Lung (tissue), 12 donors: ENCODE data around the gene KCNIP2. TPM values are rescaled to one million over a fixed set of nuclear protein-coding genes. Genes with fewer than 3 reads are reported as not detected.

Experiments
- ATAC-seq: fragments of 200-7000 bp; cut with Tn5 transposase; one replicate; pipeline ENCODE4 v1.9.1; 2020; ENCODE audit warnings: moderate number of reproducible peaks; ENCODE audit not compliant: insufficient read depth, low FRiP score
- DNase-seq, 3 donors: peaks; one replicate each; pipeline ENCODE4 v3.0.0-alpha.2; 2013 to 2017
- H3K27ac ChIP-seq, 2 donors: one replicate each; pipeline ENCODE4 v1.5.1; 2013; ENCODE audit warnings: mild to moderate bottlenecking in 2 of 2, moderate library complexity in 2 of 2, control low read depth in 1 of 2, inconsistent platforms in 1 of 2, low read depth in 1 of 2, low read length in 1 of 2
- H3K27me3 ChIP-seq, 3 donors: one replicate each; pipeline ENCODE4 v1.5.1; 2013; ENCODE audit warnings: low read length in 2 of 3; ENCODE audit not compliant: control insufficient read depth in 3 of 3, insufficient read depth in 3 of 3
- H3K36me3 ChIP-seq, 4 donors: one replicate each; pipeline ENCODE4 v1.5.1; 2013; ENCODE audit warnings: low read length in 4 of 4, mild to moderate bottlenecking in 1 of 4, moderate library complexity in 1 of 4; ENCODE audit not compliant: control insufficient read depth in 4 of 4, insufficient read depth in 4 of 4
- H3K4me1 ChIP-seq, 5 donors: one replicate each; pipeline ENCODE4 v1.5.1; 2013; ENCODE audit warnings: low read length in 5 of 5, mild to moderate bottlenecking in 2 of 5, moderate library complexity in 1 of 5; ENCODE audit not compliant: control insufficient read depth in 5 of 5, insufficient read depth in 5 of 5
- H3K4me3 ChIP-seq: one replicate; pipeline ENCODE4 v1.5.1; 2013; ENCODE audit warnings: mild to moderate bottlenecking, control low read depth, moderate library complexity
- H3K9ac ChIP-seq, 2 donors: one replicate each; pipeline ENCODE4 v1.5.1; 2013; ENCODE audit warnings: low read length in 2 of 2, control low read depth in 1 of 2; ENCODE audit not compliant: insufficient read depth in 1 of 2
- H3K9me3 ChIP-seq, 4 donors: one replicate each; pipeline ENCODE4 v1.5.1; 2013; ENCODE audit warnings: low read length in 3 of 4, mild to moderate bottlenecking in 1 of 4, moderate library complexity in 1 of 4; ENCODE audit not compliant: control insufficient read depth in 4 of 4, insufficient read depth in 3 of 4
- WGBS, 2 donors: extraction: QIAGEN DNeasy Blood & Tissue Kit; methylation state at CpG; one replicate each; pipeline ENCODE4 v1.1.7; 2013; 5-methylcytosine and 5-hydroxymethylcytosine counted together
- polyA plus RNA-seq, 2 donors: library from polyadenylated mRNA; stranded (reverse); fragments of 200-250 nt; gene quantifications; one replicate each; pipeline ENCODE4 v1.2.1, GENCODE V29; 2013
- total RNA-seq, 2 donors: library from RNA; depleted of rRNA in 1 of 2; stranded (reverse); fragments of >200 nt in 1 of 2; gene quantifications; one replicate each; pipeline ENCODE4 v1.2.1, GENCODE V29; 2014 to 2021
- TF ChIP-seq, protein P1 (sequence below): IDR thresholded peaks from 2 replicates; pipeline ENCODE4 v1.5.1; 2012; ENCODE audit warnings: mild to moderate bottlenecking; ENCODE audit errors: control extremely low read depth, extremely low read depth
- donor health status: control.
- donor health status: control.
- donor health status: Bipolar disorder and iron deficiency.
- donor health status: healthy.
- donor health status: DM: yes; HTN: yes; CAD: no.

KCNIP2 gene
- total and polyA plus RNA-seq, 4 donors = 0.37 to 3.1 (median 2.1) TPM

DNA sequence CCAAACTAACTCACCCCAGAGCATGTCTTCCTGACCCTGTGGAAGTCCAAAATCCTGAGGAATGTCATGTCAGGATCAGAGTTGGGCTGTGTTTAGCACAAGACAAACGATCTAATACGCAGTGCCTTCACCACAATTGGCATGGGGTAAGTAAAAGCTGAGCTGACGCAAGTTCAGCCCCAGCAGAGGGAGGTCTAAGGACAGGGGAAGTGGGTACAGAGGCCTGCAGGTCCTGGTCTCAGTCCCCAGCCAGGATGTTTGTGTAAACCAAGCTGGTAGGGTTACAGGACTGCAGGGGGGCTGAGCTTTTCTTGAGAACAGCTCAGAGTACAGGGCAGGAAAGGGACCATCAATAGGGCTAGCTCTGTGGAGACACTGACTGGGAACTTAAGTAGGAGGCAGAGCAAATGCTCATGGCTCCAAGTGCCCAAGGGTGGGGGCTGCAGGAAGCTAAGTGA lies 5.3 kb upstream of the KCNIP2 start:
- 11 to 32% methylated on average over 3 of the region's 3 CpGs for WGBS, 2 donors
- no peak overlapping the region for H3K4me3 ChIP-seq
- peaks cover 0 to 13% (median 5%) of the 10 kb centered on the region in 5 donors for H3K4me1 ChIP-seq
- peaks cover 0 to 15% (median 2%) of the 10 kb centered on the region in 4 donors for H3K36me3 ChIP-seq
- peak overlapping the region in 1 of 2 donors; percentile 75 for H3K27ac ChIP-seq
- ATAC-seq (no peak), DNase-seq (no peak)
- H3K9me3 ChIP-seq = peaks cover 0 to 2% (median 0%) of the 10 kb centered on the region in 4 donors
- no peak overlapping the region for H3K9ac ChIP-seq
- no peaks in the 10 kb centered on the region for H3K27me3 ChIP-seq
- TF ChIP-seq, protein P1, sequence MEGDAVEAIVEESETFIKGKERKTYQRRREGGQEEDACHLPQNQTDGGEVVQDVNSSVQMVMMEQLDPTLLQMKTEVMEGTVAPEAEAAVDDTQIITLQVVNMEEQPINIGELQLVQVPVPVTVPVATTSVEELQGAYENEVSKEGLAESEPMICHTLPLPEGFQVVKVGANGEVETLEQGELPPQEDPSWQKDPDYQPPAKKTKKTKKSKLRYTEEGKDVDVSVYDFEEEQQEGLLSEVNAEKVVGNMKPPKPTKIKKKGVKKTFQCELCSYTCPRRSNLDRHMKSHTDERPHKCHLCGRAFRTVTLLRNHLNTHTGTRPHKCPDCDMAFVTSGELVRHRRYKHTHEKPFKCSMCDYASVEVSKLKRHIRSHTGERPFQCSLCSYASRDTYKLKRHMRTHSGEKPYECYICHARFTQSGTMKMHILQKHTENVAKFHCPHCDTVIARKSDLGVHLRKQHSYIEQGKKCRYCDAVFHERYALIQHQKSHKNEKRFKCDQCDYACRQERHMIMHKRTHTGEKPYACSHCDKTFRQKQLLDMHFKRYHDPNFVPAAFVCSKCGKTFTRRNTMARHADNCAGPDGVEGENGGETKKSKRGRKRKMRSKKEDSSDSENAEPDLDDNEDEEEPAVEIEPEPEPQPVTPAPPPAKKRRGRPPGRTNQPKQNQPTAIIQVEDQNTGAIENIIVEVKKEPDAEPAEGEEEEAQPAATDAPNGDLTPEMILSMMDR = no peak

DNA sequence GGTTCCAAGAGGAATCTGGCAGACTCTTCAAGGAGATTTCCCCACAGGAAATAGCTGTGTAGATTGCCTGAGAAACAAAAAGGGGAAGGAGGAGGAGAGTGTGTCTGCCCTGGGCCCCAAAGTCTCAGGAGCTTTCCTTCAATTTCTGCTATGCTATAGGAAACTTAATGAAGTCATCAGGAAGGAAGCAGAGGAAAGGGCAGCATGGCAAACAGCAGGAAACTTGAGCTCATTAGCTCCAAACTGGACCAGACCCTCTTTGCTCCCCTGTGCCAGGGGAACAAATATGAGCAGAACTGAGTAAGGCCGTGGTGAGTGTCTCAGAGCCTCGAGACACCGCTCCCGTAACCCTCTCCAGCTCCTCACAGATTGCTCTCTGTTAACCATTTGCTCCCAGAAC lies 4.8 kb upstream of the KCNIP2 start:
- peak in 1 of 3 donors; percentile 20 for DNase-seq
- peak; percentile 6 for ATAC-seq
- H3K27ac ChIP-seq = peak overlapping the region in 1 of 2 donors; percentile 75
- H3K36me3 ChIP-seq = peaks cover 0 to 15% (median 2%) of the 10 kb centered on the region in 4 donors
- no peak overlapping the region for H3K4me3 ChIP-seq
- no peak overlapping the region for H3K9ac ChIP-seq
- H3K9me3 ChIP-seq = peaks cover 0 to 2% (median 0%) of the 10 kb centered on the region in 4 donors
- WGBS, 2 donors = 18 to 33% methylated on average over 4 of the region's 4 CpGs
- H3K27me3 ChIP-seq = no peaks in the 10 kb centered on the region
- H3K4me1 ChIP-seq = peaks cover 0 to 15% (median 5%) of the 10 kb centered on the region in 5 donors
- TF ChIP-seq, protein P1 = no peak

DNA sequence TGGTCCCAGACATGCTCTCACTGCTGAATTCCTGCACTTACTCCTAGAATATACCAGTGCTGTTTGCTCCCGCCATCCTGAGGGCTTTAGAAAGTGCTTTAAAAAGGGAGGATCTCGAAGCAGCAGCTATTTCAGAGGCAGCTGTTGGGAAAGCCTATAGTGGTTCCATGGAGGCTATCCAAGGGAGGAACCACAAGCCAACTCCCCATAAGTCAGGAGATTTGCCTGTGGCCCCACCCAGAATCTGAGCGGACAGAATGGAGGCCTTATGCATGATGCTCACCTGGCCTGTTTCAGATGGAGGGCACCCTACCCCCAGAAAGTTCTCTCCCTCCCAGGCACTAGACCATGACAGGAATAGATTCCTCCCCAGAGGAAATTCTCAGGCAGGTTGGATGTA lies 2.3 kb upstream of the KCNIP2 start:
- 92 to 96% methylated on average over 3 of the region's 3 CpGs for WGBS, 2 donors
- H3K9me3 ChIP-seq = peaks cover 0 to 2% (median 0%) of the 10 kb centered on the region in 4 donors
- H3K9ac ChIP-seq = no peak overlapping the region
- TF ChIP-seq, protein P1 = no peak
- no peak overlapping the region for H3K4me3 ChIP-seq
- peaks cover 0 to 15% (median 2%) of the 10 kb centered on the region in 4 donors for H3K36me3 ChIP-seq
- H3K4me1 ChIP-seq = peaks cover 0 to 17% (median 3%) of the 10 kb centered on the region in 5 donors
- no peak for DNase-seq
- ATAC-seq = no peak
- no peak overlapping the region for H3K27ac ChIP-seq
- peaks cover 0 to 2% (median 0%) of the 10 kb centered on the region in 3 donors for H3K27me3 ChIP-seq

DNA sequence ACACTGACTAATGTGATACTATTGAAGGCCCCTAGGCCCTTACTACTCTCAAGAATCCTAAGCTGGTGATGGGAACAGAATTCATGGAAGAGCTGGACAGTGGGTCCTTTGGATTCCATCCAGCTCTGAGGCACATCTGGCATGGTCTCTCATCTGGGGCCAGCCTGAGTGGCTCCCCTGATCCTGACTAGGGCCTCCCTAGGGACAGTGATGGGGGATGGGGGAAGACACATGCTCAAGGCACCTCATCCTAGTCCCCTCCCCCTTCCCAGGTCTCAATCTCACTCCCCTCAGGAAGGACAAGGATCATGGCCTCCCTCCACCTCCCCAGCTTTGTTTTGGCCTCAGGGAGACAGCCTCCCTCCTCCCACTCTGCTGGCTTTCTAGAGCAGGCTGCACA lies 1.8 kb downstream of the KCNIP2 start:
- TF ChIP-seq, protein P1 = no peak
- Histone ChIP-seq H3K4me1 (peaks cover 0 to 14% (median 3%) of the 10 kb centered on the region in 5 donors), H3K27ac (no peak overlapping the region), H3K27me3 (peaks cover 0 to 2% (median 0%) of the 10 kb centered on the region in 3 donors), H3K9ac (no peak overlapping the region), H3K36me3 (peaks cover 0 to 3% (median under 1%) of the 10 kb centered on the region in 4 donors), H3K4me3 (no peak overlapping the region), H3K9me3 (no peaks in the 10 kb centered on the region)
- no peak for ATAC-seq
- DNase-seq = no peak
